ENCODE data around the gene ASTL.

DNA sequence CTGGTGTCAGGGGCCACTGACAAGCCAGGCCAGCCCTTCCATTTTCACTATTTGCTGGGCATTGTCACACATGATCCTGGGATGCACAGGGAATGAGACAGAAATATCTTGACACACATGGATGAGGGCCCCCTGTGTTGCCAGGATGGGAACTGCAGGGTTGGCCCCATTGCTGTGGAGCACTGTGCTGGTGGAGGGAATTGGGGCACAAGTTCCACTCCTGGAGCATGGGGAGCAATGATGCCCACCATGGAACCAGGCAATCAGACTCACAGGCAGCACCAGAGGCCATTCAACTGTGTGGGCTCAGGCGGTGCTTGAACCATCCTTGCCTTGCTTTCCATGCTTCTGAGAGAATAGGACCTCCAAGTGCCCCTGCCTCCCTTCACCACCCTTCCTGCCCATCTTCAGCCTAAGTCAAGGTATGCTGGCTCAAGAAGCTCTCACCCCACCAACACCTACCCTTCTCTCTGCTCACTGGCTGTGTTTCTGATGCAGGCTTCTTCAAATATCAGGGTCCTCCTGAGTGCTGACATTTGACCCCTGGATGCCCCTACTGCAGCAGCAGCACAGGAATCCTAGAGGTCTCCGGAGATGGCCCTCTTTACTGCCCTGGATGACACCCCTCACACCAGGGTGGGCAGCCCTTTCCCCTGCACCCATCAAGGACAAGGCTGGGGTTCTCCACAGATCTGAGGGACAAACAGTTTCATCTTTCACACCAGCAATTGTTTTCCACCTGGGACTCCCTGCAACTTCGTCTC lies 33.0 kb downstream of the ASTL start:
- TF ChIP-seq ZNF274 (IDR thresholded peaks at IDR 0.05; ENCODE audit: low read depth, low read length), result no peak
- TF ChIP-seq YY1 (IDR thresholded peaks at IDR 0.05; ENCODE audit: insufficient read depth, insufficient read length), result no peak

All from NT2/D1 (cell line).